ENCODE data around the gene ISCA2.

Gene ISCA2

GRCh38 chr14:74501691-74502090 lies 8.1 kb downstream of the ISCA2 start:
- Histone ChIP-seq H3K27me3 (ENCODE audit: insufficient read depth, low read length) (no peaks in the 10 kb centered on the region), H3K79me2 (ENCODE audit: control insufficient read depth, insufficient read depth, low read length, unreplicated experiment) (no peaks in the 10 kb centered on the region), H3K4me3 (ENCODE audit: low read depth, low read length) (no peak overlapping the region), H3K36me3 (ENCODE audit: insufficient read depth, low read length) (no peaks in the 10 kb centered on the region; the same call in 1 of the 2 replicates), H2AFZ (ENCODE audit: low read length, unreplicated experiment) (no peak overlapping the region), H3K4me1 (ENCODE audit: control insufficient read depth, insufficient read depth, low read length, unreplicated experiment) (no peaks in the 10 kb centered on the region), H3K27ac (ENCODE audit: low read depth, low read length) (no peak overlapping the region)

GRCh38 chr14:74502236-74503019 lies 8.9 kb downstream of the ISCA2 start:
- no peaks in the 10 kb centered on the region for H3K4me1 ChIP-seq (ENCODE audit: control insufficient read depth, insufficient read depth, low read length, unreplicated experiment)
- no peak overlapping the region for H3K4me3 ChIP-seq (ENCODE audit: low read depth, low read length)
- H2AFZ ChIP-seq (ENCODE audit: low read length, unreplicated experiment) = no peak overlapping the region
- H3K36me3 ChIP-seq (ENCODE audit: insufficient read depth, low read length) = no peaks in the 10 kb centered on the region; the same call in 1 of the 2 replicates
- H3K79me2 ChIP-seq (ENCODE audit: control insufficient read depth, insufficient read depth, low read length, unreplicated experiment) = no peaks in the 10 kb centered on the region
- H3K27me3 ChIP-seq (ENCODE audit: insufficient read depth, low read length) = no peaks in the 10 kb centered on the region
- no peak overlapping the region for H3K27ac ChIP-seq (ENCODE audit: low read depth, low read length)

GRCh38 chr14:74503291-74503937 lies 9.8 kb downstream of the ISCA2 start:
- H3K36me3 ChIP-seq (ENCODE audit: insufficient read depth, low read length) = no peaks in the 10 kb centered on the region; the same call in 1 of the 2 replicates
- H3K4me1 ChIP-seq (ENCODE audit: control insufficient read depth, insufficient read depth, low read length, unreplicated experiment) = no peaks in the 10 kb centered on the region
- H3K4me3 ChIP-seq (ENCODE audit: low read depth, low read length) = no peak overlapping the region
- no peaks in the 10 kb centered on the region for H3K27me3 ChIP-seq (ENCODE audit: insufficient read depth, low read length)
- H2AFZ ChIP-seq (ENCODE audit: low read length, unreplicated experiment) = no peak overlapping the region
- no peak overlapping the region for H3K27ac ChIP-seq (ENCODE audit: low read depth, low read length)
- H3K79me2 ChIP-seq (ENCODE audit: control insufficient read depth, insufficient read depth, low read length, unreplicated experiment) = no peaks in the 10 kb centered on the region

- no peaks in the 10 kb centered on the region for H3K4me1 ChIP-seq (ENCODE audit: control insufficient read depth, insufficient read depth, low read length, unreplicated experiment)
- no peak overlapping the region for H3K4me3 ChIP-seq (ENCODE audit: low read depth, low read length)
- H3K79me2 ChIP-seq (ENCODE audit: control insufficient read depth, insufficient read depth, low read length, unreplicated experiment) = no peaks in the 10 kb centered on the region
- H2AFZ ChIP-seq (ENCODE audit: low read length, unreplicated experiment) = no peak overlapping the region
- no peak overlapping the region for H3K27ac ChIP-seq (ENCODE audit: low read depth, low read length)
- H3K27me3 ChIP-seq (ENCODE audit: insufficient read depth, low read length) = no peaks in the 10 kb centered on the region
- no peaks in the 10 kb centered on the region; the same call in 1 of the 2 replicates for H3K36me3 ChIP-seq (ENCODE audit: insufficient read depth, low read length)
Observed at GRCh38 chr14:74503938-74504335, 10.4 kb downstream of the ISCA2 start.

GRCh38 chr14:74504412-74504811 lies 10.8 kb downstream of the ISCA2 start:
- no peak overlapping the region for H2AFZ ChIP-seq (ENCODE audit: low read length, unreplicated experiment)
- no peak overlapping the region for H3K27ac ChIP-seq (ENCODE audit: low read depth, low read length)
- H3K4me3 ChIP-seq (ENCODE audit: low read depth, low read length) = no peak overlapping the region
- no peaks in the 10 kb centered on the region for H3K4me1 ChIP-seq (ENCODE audit: control insufficient read depth, insufficient read depth, low read length, unreplicated experiment)
- no peaks in the 10 kb centered on the region for H3K79me2 ChIP-seq (ENCODE audit: control insufficient read depth, insufficient read depth, low read length, unreplicated experiment)
- no peaks in the 10 kb centered on the region for H3K27me3 ChIP-seq (ENCODE audit: insufficient read depth, low read length)
- no peaks in the 10 kb centered on the region; the same call in 1 of the 2 replicates for H3K36me3 ChIP-seq (ENCODE audit: insufficient read depth, low read length)

GRCh38 chr14:74504874-74505720 lies 11.5 kb downstream of the ISCA2 start:
- no peaks in the 10 kb centered on the region for H3K79me2 ChIP-seq (ENCODE audit: control insufficient read depth, insufficient read depth, low read length, unreplicated experiment)
- H3K27me3 ChIP-seq (ENCODE audit: insufficient read depth, low read length) = no peaks in the 10 kb centered on the region
- no peak overlapping the region for H3K4me3 ChIP-seq (ENCODE audit: low read depth, low read length)
- no peaks in the 10 kb centered on the region; the same call in 1 of the 2 replicates for H3K36me3 ChIP-seq (ENCODE audit: insufficient read depth, low read length)
- H3K4me1 ChIP-seq (ENCODE audit: control insufficient read depth, insufficient read depth, low read length, unreplicated experiment) = peaks cover under 1% of the 10 kb centered on the region
- no peak overlapping the region for H2AFZ ChIP-seq (ENCODE audit: low read length, unreplicated experiment)
- no peak overlapping the region for H3K27ac ChIP-seq (ENCODE audit: low read depth, low read length)

GRCh38 chr14:74505831-74506230 lies 12.3 kb downstream of the ISCA2 start:
- no peaks in the 10 kb centered on the region for H3K79me2 ChIP-seq (ENCODE audit: control insufficient read depth, insufficient read depth, low read length, unreplicated experiment)
- H3K27me3 ChIP-seq (ENCODE audit: insufficient read depth, low read length) = no peaks in the 10 kb centered on the region
- H3K4me3 ChIP-seq (ENCODE audit: low read depth, low read length) = no peak overlapping the region
- no peak overlapping the region for H3K27ac ChIP-seq (ENCODE audit: low read depth, low read length)
- peaks cover 8% of the 10 kb centered on the region for H3K4me1 ChIP-seq (ENCODE audit: control insufficient read depth, insufficient read depth, low read length, unreplicated experiment)
- H3K36me3 ChIP-seq (ENCODE audit: insufficient read depth, low read length) = no peaks in the 10 kb centered on the region; the same call in 1 of the 2 replicates
- no peak overlapping the region for H2AFZ ChIP-seq (ENCODE audit: low read length, unreplicated experiment)

- Histone ChIP-seq H3K4me3 (ENCODE audit: low read depth, low read length) (no peak overlapping the region), H3K27me3 (ENCODE audit: insufficient read depth, low read length) (no peaks in the 10 kb centered on the region), H2AFZ (ENCODE audit: low read length, unreplicated experiment) (no peak overlapping the region), H3K27ac (ENCODE audit: low read depth, low read length) (no peak overlapping the region), H3K4me1 (ENCODE audit: control insufficient read depth, insufficient read depth, low read length, unreplicated experiment) (peaks cover 14% of the 10 kb centered on the region), H3K36me3 (ENCODE audit: insufficient read depth, low read length) (no peaks in the 10 kb centered on the region; the same call in 1 of the 2 replicates), H3K79me2 (ENCODE audit: control insufficient read depth, insufficient read depth, low read length, unreplicated experiment) (no peaks in the 10 kb centered on the region)
Observed at GRCh38 chr14:74506411-74506851, 12.9 kb downstream of the ISCA2 start.

- Histone ChIP-seq H3K27ac (ENCODE audit: low read depth, low read length) (no peak overlapping the region), H2AFZ (ENCODE audit: low read length, unreplicated experiment) (no peak overlapping the region), H3K4me1 (ENCODE audit: control insufficient read depth, insufficient read depth, low read length, unreplicated experiment) (peaks cover 20% of the 10 kb centered on the region), H3K4me3 (ENCODE audit: low read depth, low read length) (no peak overlapping the region), H3K36me3 (ENCODE audit: insufficient read depth, low read length) (no peaks in the 10 kb centered on the region; the same call in 1 of the 2 replicates), H3K27me3 (ENCODE audit: insufficient read depth, low read length) (no peaks in the 10 kb centered on the region), H3K79me2 (ENCODE audit: control insufficient read depth, insufficient read depth, low read length, unreplicated experiment) (no peaks in the 10 kb centered on the region)
Observed at GRCh38 chr14:74507085-74507484, 13.5 kb downstream of the ISCA2 start.

- Histone ChIP-seq H3K36me3 (ENCODE audit: insufficient read depth, low read length) (peaks cover 3% of the 10 kb centered on the region; the same call in 1 of the 2 replicates), H2AFZ (ENCODE audit: low read length, unreplicated experiment) (no peak overlapping the region), H3K27me3 (ENCODE audit: insufficient read depth, low read length) (no peaks in the 10 kb centered on the region), H3K27ac (ENCODE audit: low read depth, low read length) (no peak overlapping the region), H3K79me2 (ENCODE audit: control insufficient read depth, insufficient read depth, low read length, unreplicated experiment) (no peaks in the 10 kb centered on the region), H3K4me3 (ENCODE audit: low read depth, low read length) (no peak overlapping the region), H3K4me1 (ENCODE audit: control insufficient read depth, insufficient read depth, low read length, unreplicated experiment) (peaks cover 20% of the 10 kb centered on the region)
Observed at GRCh38 chr14:74507840-74508239, 14.3 kb downstream of the ISCA2 start.

Measured in ACC112 (cell line).